Measurements from ENCODE around the gene CNKSR3.

CNKSR3 gene

GRCh38 chr6:154378518-154378917 lies 132.0 kb downstream of the CNKSR3 start:
- TF ChIP-seq CTCF (conservative IDR thresholded peaks at IDR 0.05) (no peak), ZFX (IDR thresholded peaks at IDR 0.05) (no peak)
- no peak overlapping the region for H3K27ac ChIP-seq

GRCh38 chr6:154377726-154378125 lies 132.8 kb downstream of the CNKSR3 start:
- no peak overlapping the region for H3K27ac ChIP-seq
- TF ChIP-seq CTCF (conservative IDR thresholded peaks at IDR 0.05) (no peak), ZFX (IDR thresholded peaks at IDR 0.05) (no peak)

GRCh38 chr6:154373971-154374370 lies 136.5 kb downstream of the CNKSR3 start:
- H3K27ac ChIP-seq = no peak overlapping the region
- TF ChIP-seq CTCF (conservative IDR thresholded peaks at IDR 0.05) (no peak), ZFX (IDR thresholded peaks at IDR 0.05) (no peak)

- H3K27ac ChIP-seq = no peak overlapping the region
- TF ChIP-seq CTCF (conservative IDR thresholded peaks at IDR 0.05) (no peak), ZFX (IDR thresholded peaks at IDR 0.05) (no peak)
These were observed 139.2 kb downstream of the CNKSR3 start for GRCh38 chr6:154371281-154371680.

GRCh38 chr6:154370545-154370944 lies 139.9 kb downstream of the CNKSR3 start:
- H3K27ac ChIP-seq = no peak overlapping the region
- TF ChIP-seq CTCF (conservative IDR thresholded peaks at IDR 0.05) = peak; percentile 51
- no peak for TF ChIP-seq ZFX (IDR thresholded peaks at IDR 0.05)

GRCh38 chr6:154367839-154368695 lies 142.4 kb downstream of the CNKSR3 start:
- H3K27ac ChIP-seq = no peak overlapping the region
- TF ChIP-seq CTCF (conservative IDR thresholded peaks at IDR 0.05) = no peak
- no peak for TF ChIP-seq ZFX (IDR thresholded peaks at IDR 0.05)

GRCh38 chr6:154367336-154367735 lies 143.1 kb downstream of the CNKSR3 start:
- TF ChIP-seq ZFX (IDR thresholded peaks at IDR 0.05) (no peak), CTCF (conservative IDR thresholded peaks at IDR 0.05) (no peak)
- no peak overlapping the region for H3K27ac ChIP-seq

All from C4-2B (cell line).